ENCODE results near the gene DMRT2. TPM values are rescaled to one million over a fixed set of nuclear protein-coding genes. Genes with fewer than 3 reads are reported as not detected.

Gene DMRT2
- total and polyA plus RNA-seq, 12 donors, result 0.11 to 1.3 (median 0.27) TPM; not detected in 8

DNA sequence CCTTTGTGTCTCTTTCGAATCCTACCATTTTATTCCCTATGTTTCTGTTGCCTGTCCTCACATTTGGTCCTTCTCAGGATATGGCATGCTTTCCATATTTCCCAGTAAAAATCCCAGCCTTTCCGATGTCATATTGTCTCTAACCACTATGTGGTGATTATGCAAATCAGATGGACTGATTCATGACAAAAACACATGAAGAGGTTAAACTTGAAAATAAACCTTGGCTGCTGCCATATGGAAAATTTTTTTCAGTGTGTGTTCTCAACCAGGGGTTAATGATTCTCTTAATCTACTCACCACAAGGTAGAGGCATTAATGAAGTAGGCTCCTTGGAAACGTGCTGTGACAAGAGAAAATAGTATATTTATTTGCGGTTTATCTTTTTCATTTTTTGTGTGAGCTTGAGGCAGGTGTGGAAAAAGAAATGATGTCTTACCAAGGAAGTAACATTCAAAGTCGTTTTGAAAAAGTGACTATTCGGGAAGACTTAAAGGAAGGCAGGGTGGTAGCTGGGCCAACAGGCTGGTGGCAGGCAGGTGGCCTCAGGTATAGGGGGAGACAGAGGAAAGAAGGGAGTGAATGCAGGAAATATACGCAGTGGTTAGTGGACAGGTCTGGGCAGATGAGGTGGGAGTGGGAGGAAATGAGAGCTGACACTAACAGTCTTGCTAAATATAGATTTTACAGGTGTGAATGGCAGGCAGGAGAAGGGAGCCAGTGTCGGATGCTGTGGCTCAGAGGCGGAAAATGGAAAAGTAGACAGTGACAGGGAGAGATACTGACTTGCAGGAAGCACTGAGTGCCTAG lies 46.2 kb downstream of the DMRT2 start:
- intact Hi-C loops (cut with DNase I), result no loop called here
- no peak overlapping the region for H3K27ac ChIP-seq
- DNase-seq, result no peak
- H3K9me3 ChIP-seq (replicated peaks in 1 of 3), result no peaks in the 10 kb centered on the region
- 63 to 70% (median 66%) methylated on average over 9 of the region's 9 CpGs for WGBS, 4 donors
- no peak overlapping the region for H3K4me3 ChIP-seq
- H3K4me1 ChIP-seq (replicated peaks in 1 of 2), result no peaks in the 10 kb centered on the region
- no peaks in the 10 kb centered on the region for H3K36me3 ChIP-seq (replicated peaks in 1 of 2)
- TF ChIP-seq, protein P1, sequence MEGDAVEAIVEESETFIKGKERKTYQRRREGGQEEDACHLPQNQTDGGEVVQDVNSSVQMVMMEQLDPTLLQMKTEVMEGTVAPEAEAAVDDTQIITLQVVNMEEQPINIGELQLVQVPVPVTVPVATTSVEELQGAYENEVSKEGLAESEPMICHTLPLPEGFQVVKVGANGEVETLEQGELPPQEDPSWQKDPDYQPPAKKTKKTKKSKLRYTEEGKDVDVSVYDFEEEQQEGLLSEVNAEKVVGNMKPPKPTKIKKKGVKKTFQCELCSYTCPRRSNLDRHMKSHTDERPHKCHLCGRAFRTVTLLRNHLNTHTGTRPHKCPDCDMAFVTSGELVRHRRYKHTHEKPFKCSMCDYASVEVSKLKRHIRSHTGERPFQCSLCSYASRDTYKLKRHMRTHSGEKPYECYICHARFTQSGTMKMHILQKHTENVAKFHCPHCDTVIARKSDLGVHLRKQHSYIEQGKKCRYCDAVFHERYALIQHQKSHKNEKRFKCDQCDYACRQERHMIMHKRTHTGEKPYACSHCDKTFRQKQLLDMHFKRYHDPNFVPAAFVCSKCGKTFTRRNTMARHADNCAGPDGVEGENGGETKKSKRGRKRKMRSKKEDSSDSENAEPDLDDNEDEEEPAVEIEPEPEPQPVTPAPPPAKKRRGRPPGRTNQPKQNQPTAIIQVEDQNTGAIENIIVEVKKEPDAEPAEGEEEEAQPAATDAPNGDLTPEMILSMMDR (IDR thresholded peaks at IDR 0.05), result no peak
- TF ChIP-seq POLR2A (IDR thresholded peaks at IDR 0.05), result no peak
- H3K27me3 ChIP-seq, result no peaks in the 10 kb centered on the region

DNA sequence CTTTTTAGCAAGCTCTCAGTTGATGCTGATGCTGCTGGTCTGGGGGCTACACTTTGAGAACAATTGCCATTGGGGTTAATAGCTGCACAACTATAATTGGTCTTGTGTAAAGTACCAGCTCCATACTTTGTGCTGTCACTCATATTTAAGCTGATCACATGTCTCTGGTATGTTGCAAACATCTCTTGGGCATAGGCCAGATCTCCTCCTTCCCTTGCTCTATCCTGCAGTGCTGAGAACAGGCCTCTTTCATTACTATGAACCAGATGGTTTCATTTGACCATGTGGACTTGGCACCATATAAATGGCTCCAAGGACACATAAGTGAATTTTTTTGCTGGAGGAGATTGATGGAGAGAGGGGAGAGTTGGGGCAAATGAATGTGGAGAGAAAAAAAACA lies 48.4 kb downstream of the DMRT2 start:
- no peaks in the 10 kb centered on the region for H3K27me3 ChIP-seq
- intact Hi-C loops (cut with DNase I), result no loop called here
- H3K27ac ChIP-seq, result no peak overlapping the region
- H3K4me3 ChIP-seq, result no peak overlapping the region
- no peaks in the 10 kb centered on the region for H3K36me3 ChIP-seq (replicated peaks in 1 of 2)
- no peaks in the 10 kb centered on the region for H3K4me1 ChIP-seq (replicated peaks in 1 of 2)
- no peaks in the 10 kb centered on the region for H3K9me3 ChIP-seq (replicated peaks in 1 of 3)
- DNase-seq, result no peak
- TF ChIP-seq POLR2A (IDR thresholded peaks at IDR 0.05), result no peak
- TF ChIP-seq, protein P1 (IDR thresholded peaks at IDR 0.05), result no peak

DNA sequence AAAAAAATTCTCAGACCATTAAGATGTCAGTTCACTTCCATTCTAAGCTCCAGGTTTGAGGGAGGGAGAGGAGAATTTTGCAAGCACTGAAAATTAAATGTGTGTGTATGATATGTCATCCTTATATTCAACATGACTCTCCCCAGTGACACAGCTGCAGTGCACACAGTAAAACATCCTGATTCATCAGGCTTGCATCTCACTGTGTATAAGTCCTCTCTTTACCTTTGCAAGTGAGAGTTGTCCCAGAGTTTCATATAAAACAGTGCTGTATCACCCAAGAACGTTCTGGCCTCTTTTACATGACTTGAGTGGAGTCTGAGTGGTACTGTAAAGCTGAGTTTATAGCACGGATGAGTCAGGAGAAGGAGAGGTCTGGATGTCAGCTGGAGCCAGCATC lies 50.0 kb downstream of the DMRT2 start:
- no peak for TF ChIP-seq POLR2A (IDR thresholded peaks at IDR 0.05)
- TF ChIP-seq, protein P1 (IDR thresholded peaks at IDR 0.05), result no peak
- Histone ChIP-seq H3K27ac (no peak overlapping the region), H3K36me3 (replicated peaks in 1 of 2) (no peaks in the 10 kb centered on the region)

DNA sequence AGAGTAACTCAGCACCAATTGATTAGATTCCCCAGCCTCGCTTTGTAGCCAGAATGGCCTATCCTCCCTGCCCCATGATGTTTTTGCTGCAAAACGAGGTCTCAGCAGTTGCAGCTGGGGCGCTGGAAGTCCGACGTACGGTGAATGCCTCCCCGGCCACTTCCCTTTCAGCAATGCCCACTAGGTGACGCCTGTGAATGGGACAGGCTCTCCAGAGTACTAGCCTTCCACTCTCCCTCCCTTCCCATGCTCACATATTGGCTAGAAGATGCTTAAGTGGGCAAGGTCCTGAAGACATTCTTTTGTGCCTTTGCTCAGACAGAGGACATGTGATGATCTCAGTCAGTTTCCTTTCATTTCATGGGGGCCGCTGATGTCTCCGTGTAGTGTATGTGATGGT lies 50.8 kb downstream of the DMRT2 start:
- Histone ChIP-seq H3K27me3 (no peaks in the 10 kb centered on the region), H3K27ac (no peak overlapping the region), H3K4me3 (no peak overlapping the region), H3K36me3 (replicated peaks in 1 of 2) (no peaks in the 10 kb centered on the region), H3K9me3 (replicated peaks in 1 of 3) (no peaks in the 10 kb centered on the region), H3K4me1 (replicated peaks in 1 of 2) (no peaks in the 10 kb centered on the region)
- intact Hi-C loops (cut with DNase I), result no loop called here
- 16 to 24% (median 17%) methylated on average over 9 to 10 of the region's 10 CpGs for WGBS, 4 donors
- TF ChIP-seq POLR2A (IDR thresholded peaks at IDR 0.05), result no peak
- TF ChIP-seq, protein P1 (IDR thresholded peaks at IDR 0.05), result peak in 3 of 6 experiments; percentile 8 to 36 (median 32)
- DNase-seq, result peak in 3 of 7 donors; percentile 1 to 16 (median 11)

More for the DNA sequence above, 50.0 kb downstream of the DMRT2 start:
- no peaks in the 10 kb centered on the region for H3K27me3 ChIP-seq
- WGBS, 4 donors, result 31 to 57% (median 47%) methylated on average over 2 of the region's 2 CpGs
- no peak for DNase-seq
- no peaks in the 10 kb centered on the region for H3K4me1 ChIP-seq (replicated peaks in 1 of 2)
- intact Hi-C loops (cut with DNase I), result no loop called here
- no peaks in the 10 kb centered on the region for H3K9me3 ChIP-seq (replicated peaks in 1 of 3)
- no peak overlapping the region for H3K4me3 ChIP-seq
